DMS153 (cell line): ENCODE measurements around the gene ERAL1.
"Not testable (repeated sequence)": the region's sequence is repeated elsewhere in the genome, so short reads cannot be mapped to it uniquely, and the experiment has no call there.

ENCODE experiments used
- DNase-seq: peaks from one replicate; lab custom pipeline; 2025; lab: John Stamatoyannopoulos, UW

ERAL1 gene

DNA sequence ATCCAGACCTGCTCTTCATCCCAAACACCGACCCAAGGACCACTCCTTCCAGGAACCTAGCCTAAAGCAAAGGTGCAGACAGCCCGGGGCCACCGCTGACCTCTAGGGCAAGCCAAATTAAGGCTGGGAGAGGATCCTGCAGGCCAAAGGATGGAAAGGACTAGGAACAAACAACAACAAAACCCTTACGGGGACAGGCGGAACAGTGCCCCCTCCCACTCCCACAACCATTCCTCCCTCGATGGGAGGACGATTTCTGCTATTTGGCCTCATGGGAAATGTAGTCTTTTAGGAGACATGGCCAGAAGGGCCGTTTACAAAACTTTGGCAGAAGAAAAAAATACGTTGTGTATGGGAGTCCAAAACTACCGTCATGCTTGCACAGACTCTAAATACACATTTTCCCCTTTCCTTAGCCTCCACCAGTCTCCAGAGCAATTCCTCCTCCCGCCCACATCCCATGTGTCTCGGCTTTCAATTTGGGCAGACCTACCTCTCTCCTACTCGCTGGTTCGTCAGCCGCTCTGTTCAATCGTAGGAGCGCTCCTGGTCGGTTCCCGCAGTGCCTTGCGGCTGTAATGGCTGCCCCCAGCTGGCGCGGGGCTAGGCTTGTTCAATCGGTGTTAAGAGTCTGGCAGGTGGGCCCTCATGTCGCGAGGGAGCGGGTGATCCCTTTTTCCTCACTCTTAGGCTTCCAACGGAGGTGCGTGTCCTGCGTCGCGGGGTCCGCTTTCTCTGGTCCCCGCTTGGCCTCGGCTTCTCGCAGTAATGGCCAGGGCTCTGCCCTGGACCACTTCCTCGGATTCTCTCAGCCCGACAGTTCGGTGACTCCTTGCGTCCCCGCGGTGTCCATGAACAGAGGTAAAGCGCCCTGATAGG lies at the start of gene ERAL1:
Gene ERAL1, plus strand, starts transcription at position 560 of the 879 bp plus-strand sequence. Its CDS starts 19 bp downstream, at position 579.
- DNase-seq, result peak; percentile 77

GRCh38 chr17:28807925-28808634 lies 46.7 kb upstream of the ERAL1 start:
- peak; percentile 82 for DNase-seq

DNA sequence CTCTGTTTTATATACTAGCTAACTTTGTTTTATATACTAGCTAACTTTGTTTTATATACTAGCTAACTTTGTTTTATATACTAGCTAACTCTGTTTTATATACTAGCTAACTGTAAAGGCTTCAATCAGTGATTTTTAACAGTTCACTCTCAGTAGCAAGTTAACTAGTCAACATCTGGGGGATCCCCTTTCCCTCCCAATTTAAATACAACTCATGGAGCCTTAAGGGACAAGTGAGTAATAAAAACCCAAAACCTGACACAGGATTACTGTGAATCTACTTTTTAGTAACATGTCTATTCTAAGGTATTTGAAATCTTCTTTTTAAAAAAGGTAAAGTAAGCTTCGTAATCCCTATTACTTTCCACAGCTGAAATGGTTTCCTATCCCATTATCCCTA lies 44.4 kb upstream of the ERAL1 start:
- no peak for DNase-seq

DNA sequence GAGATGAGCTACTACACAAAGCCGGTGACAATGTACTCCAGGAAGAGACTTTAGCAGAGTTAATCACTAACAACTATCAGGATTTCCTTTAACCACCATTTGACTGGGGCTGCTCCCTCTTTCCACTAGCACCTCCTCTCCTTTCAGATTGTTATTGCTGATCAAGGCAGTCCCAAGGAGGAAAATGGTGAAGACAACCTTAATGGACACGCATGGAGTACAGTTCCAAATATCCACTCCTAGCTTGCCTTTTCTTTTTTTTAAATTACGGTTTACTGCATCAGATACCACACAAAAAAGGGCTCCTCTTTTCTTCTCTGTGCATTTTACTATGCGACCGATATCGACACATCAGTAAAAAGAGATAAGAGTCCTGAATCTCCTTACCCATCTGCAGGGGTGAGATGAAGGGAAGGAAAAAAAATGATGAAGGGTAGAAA lies 43.1 kb upstream of the ERAL1 start:
- DNase-seq, result no peak

DNA sequence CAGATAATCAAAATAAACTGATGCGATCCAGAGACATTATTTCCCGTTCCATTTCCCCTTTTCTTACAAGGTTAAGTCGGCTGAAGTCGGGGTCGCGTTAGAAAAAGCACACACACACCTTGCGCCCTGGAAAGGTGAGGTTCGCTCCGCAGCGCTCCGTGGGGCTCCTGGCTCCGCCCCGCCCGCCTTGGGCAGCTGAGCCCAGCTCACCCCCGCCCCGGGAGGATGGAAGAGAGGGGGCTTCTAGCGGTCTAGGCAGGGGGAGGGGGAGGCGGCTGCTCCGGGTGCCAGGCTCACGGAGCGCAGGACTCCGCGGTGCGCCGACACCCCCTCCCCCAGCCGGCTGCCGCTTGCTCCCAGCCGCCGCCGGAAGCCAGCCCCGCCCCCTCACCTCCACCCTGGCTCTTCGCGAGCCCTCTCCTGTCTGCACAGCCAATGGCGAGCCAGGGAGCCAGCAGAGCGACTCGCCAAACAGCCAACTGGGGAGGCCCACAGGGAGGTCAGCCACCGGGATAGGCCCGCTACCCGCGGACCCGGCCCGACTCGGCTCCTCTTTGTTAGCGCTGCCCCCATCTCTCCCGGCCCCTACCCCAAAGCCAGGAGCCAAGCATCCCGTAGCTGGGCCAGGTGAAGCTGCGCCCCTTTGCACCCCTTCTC lies 42.6 kb upstream of the ERAL1 start:
- peak; percentile 95 for DNase-seq

DNA sequence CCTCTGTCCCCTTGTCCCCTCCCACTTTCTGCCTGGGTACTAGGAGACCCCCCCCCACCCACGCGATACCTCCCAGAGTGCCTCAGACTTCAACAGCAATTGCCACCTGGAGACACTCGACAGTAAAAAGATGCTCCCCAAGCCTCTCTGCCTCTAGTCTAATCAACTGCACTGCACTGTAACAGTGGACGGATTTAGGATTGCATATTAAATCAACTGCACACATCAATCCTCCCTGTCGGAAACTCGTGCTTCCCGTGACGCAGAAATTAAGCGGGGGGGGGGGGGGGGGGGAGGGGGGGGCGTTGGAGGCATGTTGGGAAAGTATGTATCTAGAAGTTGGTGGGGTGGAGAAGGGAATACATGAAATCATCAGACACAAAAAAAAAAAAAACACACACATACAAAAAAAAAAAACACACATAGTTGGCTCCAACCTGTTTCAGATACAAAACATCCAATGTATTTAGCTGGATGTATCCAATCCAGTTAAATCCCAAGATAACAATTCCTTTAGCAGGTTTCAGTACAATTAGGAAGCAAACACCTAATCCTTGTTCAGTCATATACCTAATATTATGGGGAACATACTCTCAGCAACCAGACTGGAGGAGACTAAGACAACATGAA lies 42.0 kb upstream of the ERAL1 start:
- DNase-seq, result peak; percentile 83

DNA sequence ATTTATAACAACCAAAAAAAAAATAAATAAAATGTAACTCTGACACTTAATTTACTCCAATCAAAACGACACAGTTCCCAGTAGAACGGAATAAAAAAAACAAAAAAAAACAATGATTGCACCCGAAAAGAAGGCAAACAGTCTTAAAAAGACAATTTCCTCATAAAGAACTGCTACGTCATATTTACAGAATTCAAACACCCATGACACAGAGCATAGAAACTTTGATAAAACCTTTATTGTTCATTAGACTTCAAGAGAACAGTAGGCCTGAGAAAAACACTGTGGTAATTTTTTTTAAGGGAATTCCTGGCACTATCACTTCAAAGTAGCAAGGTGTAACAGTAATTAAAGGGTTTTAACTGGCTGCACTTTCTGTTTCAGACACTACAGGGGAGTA lies 38.3 kb upstream of the ERAL1 start:
- DNase-seq, result no peak

GRCh38 chr17:28818819-28819221 lies 36.0 kb upstream of the ERAL1 start:
- DNase-seq, result no peak

DNA sequence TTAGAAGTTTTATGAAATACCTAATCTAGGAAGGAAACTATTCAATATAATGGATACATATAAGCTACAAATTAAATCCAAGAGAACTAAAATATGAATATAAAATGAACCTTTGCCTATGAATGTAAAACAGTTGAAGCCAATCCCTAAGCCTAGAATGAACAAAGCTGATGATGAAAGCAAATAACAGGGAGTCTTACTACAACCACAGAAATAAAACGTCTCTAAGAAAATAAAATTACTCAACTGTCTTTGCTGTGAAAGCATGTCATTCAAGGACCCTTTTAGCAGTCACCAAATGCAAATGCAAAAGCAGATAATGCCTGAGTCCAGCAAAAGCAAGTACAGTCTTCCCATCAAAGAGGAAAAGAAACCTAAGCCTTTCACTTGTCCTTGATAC lies 35.2 kb upstream of the ERAL1 start:
- no peak for DNase-seq

DNA sequence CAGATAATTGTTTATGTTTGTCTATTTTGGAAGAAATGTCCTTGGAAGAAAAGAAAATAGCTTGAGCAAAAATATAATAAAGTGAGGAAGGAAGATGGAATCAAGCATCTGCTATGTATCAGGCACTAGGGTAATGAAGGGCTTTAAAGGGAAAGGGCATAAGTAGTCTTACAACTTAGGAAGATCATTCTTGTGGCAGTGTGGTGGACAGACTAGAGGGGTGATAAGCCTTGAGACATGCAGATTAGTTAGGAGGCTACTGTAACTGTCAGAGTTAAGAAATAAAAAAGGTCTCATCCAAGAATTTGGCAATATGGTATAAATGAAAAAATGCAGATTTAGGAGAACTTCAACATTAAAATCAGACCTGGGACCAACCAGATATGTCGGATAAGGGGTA lies 27.1 kb upstream of the ERAL1 start:
- no peak for DNase-seq

DNA sequence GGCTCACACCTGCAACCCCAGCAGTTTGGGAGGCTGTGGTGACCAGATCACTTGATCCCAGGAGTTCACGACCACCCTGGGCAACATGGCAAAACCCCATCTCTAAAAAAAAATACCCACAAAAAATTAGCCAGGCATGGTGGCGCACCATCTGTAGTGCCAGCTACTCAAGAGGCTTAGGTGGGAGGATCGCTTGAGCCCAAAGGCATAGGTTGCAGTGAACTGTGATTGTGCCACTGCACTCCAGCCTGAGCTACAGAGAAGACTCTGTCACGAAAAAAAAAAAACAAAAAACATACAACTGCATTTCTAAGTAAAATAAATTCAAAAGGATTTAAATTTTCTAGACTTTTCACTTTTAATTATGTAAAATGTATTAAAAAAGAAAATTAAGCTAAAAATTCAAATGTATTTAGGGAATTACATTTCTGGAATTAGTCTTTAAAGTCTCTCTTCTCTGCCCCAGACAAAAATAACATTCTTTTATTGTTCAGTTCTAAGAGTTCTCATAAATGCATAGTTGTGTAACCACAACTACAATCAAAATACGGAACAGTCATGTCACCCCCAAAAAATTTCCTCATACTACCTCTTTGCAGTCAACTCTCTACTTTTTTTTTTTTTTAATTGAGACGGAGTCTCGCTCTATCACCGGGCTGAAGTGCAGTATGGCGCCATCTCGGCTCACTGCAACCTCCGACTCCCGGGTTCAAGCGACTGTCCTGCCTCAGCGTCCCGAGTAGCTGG lies 26.3 kb upstream of the ERAL1 start:
- no peak for DNase-seq

DNA sequence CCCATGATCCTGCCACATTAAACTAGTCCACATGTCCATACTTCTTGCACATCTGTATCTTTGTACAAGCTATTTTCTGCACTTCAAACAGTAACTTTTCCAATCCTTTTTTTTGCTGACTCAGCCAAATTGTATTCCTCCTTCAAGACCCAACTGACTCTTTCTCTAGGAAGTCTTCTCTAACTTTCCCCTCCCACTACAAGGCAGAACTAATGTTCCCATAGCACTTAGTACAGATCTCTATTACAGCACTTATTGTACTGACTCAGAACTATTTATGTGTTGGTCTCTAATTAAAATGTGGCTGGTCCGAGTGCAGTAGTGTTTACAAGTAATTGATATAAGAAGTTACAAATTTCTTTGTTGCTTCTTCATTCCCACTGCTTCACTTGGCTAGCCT lies 20.4 kb upstream of the ERAL1 start:
- DNase-seq, result no peak

DNA sequence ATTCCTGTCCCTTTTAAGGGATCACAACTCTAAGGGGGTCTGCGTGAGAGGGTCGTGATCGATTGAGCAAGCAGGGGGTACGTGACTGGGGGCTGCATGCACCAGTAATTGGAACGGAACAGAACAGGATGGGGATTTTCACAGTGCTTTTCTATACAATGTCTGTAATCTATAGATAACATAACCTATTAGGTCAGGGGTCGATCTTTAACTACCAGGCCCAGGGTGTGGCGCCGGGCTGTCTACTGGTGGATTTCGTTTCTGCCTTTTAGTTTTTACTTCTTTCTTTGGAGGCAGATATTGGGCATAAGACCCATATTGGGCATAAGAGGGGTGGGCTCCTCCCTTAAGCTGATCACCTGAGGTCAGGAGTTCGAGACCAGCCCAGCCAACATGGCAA lies 18.3 kb upstream of the ERAL1 start:
- not testable (repeated sequence) for DNase-seq

DNA sequence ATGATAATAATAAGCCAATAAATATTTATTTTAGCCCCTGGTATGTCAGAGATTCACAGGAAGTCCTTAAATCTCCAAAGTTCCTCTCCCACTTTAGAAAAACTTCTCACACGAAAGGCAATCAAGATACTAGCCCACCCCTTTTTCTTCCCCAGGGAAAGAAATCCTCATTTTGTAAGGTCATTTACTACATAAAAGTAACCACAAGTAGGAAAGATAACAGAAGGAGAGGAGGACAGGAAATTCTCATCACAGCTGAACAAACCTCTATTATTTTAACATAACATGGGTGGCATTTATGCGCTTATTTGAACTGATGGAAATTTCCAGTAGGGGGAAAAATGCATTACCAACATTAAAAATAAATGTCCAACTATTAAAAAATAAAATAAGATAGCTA lies 15.6 kb upstream of the ERAL1 start:
- no peak for DNase-seq

DNA sequence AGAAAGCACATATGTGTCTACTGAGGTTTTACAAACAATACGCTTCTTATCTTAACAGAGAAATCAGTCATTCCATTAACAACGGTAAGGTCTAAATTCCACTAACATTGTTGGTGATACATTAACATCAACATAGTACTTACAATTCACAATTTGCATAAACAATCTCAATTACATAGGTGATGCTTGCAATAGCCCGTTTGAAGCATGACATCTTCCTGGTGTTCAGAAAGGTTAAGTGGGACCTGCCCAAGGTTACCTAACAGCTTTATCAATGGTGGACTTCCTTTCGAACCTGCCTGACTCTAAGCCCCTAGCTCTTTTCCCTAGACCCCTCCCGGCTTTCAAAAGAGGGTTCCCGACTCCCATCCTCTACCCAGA lies 12.9 kb upstream of the ERAL1 start:
- DNase-seq, result no peak

DNA sequence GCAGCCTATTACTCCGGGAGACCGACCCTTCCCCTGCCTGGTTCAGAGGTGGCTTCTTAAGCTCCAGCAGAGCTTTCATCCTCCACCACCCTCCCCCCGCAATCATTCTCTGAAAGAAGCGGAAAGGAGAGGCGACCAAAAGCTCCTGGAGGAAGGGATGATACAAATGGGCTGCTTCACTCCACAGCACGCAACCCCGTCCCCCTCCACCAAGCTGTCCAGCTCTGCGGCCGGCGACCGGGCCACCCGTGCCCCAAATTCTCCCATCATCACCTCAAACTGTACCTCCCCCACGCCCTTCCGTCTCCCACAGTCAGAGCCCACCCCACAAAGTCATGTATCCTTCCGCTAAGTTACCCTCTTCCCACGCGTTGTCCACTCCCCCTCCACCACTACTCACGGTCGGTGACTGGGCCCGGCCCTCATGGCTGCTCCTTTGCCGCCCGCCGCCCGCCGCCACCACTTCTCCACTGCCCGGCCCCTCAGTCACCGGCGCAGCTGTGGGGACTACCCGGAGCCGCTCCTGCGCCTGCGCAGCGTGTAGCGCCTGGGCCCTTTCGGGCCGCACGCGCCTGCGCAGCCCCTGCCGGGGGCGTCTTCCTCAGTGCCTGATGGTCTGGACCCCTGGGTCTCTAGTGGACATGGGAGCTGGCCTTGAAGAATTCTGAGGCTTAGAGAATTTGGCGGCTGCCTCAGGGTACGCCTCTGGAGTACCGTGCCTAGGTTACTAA lies 12.4 kb upstream of the ERAL1 start, which contains the start of gene FAM222B:
Gene FAM222B, minus strand, starts transcription at position 509 of the 731 bp plus-strand sequence. CDS start 76,123 bp downstream, outside the sequence.
- peak; percentile 64 for DNase-seq

- DNase-seq, result no peak
Observed at GRCh38 chr17:28843816-28844148, 11.0 kb upstream of the ERAL1 start.

GRCh38 chr17:28846231-28846630 lies 8.6 kb upstream of the ERAL1 start:
- DNase-seq, result no peak

DNA sequence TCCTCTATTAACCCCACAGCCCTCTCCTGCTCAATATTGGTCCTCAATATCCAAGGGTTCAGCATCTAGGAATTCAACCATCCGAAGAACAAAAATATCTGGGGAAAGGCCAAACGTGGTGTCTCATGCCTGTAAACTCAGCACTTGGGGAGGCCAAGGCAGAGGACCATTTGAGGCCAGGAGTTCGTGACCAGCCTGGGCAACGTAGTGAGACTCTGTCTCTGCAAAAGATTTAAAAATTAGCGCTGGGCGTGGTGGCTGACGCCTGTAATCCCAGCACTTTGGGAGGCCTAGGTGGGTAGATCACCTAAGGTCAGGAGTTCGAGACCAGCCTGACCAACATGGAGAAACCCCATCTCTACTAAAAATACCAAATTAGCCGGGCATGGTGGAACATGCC lies 8.1 kb upstream of the ERAL1 start:
- DNase-seq, result not testable (repeated sequence)

- not testable (repeated sequence) for DNase-seq
Observed at GRCh38 chr17:28848667-28849066, 6.1 kb upstream of the ERAL1 start.

- no peak for DNase-seq
Observed at GRCh38 chr17:28849281-28849680, 5.5 kb upstream of the ERAL1 start.
